Measurements from ENCODE around the gene RASAL3. TPM values are rescaled to one million over a fixed set of nuclear protein-coding genes. Genes with fewer than 3 reads are reported as not detected.

Gene RASAL3
- total RNA-seq, 4 donors from 2014 or later: 2.0 to 6.9 (median 3.6) TPM

GRCh38 chr19:15448044-15448777 lies 16.1 kb downstream of the RASAL3 start:
- TF ChIP-seq CTCF (IDR thresholded peaks at IDR 0.05): no peak
- ATAC-seq (ENCODE audit: low FRiP score): no peak
- no peak for DNase-seq (ENCODE audit: low spot score)

- DNase-seq (ENCODE audit: low spot score): no peak
- no peak for ATAC-seq (ENCODE audit: low FRiP score)
- TF ChIP-seq CTCF (IDR thresholded peaks at IDR 0.05): no peak
These were observed 17.3 kb downstream of the RASAL3 start for GRCh38 chr19:15447057-15447456.

- no peak for DNase-seq (ENCODE audit: low spot score)
- TF ChIP-seq CTCF (IDR thresholded peaks at IDR 0.05): no peak
- ATAC-seq (ENCODE audit: low FRiP score): no peak
These were observed 18.5 kb downstream of the RASAL3 start for GRCh38 chr19:15445807-15446376.

GRCh38 chr19:15445227-15445605 lies 19.1 kb downstream of the RASAL3 start:
- no peak for ATAC-seq (ENCODE audit: low FRiP score)

GRCh38 chr19:15444505-15445226 lies 19.7 kb downstream of the RASAL3 start:
- ATAC-seq (ENCODE audit: low FRiP score) (no peak), DNase-seq (ENCODE audit: low spot score) (no peak)
- no peak for TF ChIP-seq CTCF (IDR thresholded peaks at IDR 0.05)

More at GRCh38 chr19:15445227-15445605, 19.1 kb downstream of the RASAL3 start:
- TF ChIP-seq CTCF (IDR thresholded peaks at IDR 0.05): no peak
- no peak for DNase-seq (ENCODE audit: low spot score)

- ATAC-seq (ENCODE audit: low FRiP score): no peak
- no peak for TF ChIP-seq CTCF (IDR thresholded peaks at IDR 0.05)
- DNase-seq (ENCODE audit: low spot score): no peak
These were observed 20.5 kb downstream of the RASAL3 start for GRCh38 chr19:15443838-15444237.
